Posterior cingulate gyrus (tissue), 11 donors: ENCODE data around the gene KIF16B.

ENCODE experiments used
- DNase-seq, 10 donors: peaks; one replicate each; pipeline versions ENCODE4 v3.0.0 to v3.0.0-alpha.2; 2020 to 2021; ENCODE audit warnings: mixed read lengths in 3 of 10
- intact Hi-C: fragments of 100-400 bp; cut with DNase I; formaldehyde crosslinking; loops from one replicate; pipeline ENCODE4 v1.15.1; 2023

The KIF16B gene, protein sequence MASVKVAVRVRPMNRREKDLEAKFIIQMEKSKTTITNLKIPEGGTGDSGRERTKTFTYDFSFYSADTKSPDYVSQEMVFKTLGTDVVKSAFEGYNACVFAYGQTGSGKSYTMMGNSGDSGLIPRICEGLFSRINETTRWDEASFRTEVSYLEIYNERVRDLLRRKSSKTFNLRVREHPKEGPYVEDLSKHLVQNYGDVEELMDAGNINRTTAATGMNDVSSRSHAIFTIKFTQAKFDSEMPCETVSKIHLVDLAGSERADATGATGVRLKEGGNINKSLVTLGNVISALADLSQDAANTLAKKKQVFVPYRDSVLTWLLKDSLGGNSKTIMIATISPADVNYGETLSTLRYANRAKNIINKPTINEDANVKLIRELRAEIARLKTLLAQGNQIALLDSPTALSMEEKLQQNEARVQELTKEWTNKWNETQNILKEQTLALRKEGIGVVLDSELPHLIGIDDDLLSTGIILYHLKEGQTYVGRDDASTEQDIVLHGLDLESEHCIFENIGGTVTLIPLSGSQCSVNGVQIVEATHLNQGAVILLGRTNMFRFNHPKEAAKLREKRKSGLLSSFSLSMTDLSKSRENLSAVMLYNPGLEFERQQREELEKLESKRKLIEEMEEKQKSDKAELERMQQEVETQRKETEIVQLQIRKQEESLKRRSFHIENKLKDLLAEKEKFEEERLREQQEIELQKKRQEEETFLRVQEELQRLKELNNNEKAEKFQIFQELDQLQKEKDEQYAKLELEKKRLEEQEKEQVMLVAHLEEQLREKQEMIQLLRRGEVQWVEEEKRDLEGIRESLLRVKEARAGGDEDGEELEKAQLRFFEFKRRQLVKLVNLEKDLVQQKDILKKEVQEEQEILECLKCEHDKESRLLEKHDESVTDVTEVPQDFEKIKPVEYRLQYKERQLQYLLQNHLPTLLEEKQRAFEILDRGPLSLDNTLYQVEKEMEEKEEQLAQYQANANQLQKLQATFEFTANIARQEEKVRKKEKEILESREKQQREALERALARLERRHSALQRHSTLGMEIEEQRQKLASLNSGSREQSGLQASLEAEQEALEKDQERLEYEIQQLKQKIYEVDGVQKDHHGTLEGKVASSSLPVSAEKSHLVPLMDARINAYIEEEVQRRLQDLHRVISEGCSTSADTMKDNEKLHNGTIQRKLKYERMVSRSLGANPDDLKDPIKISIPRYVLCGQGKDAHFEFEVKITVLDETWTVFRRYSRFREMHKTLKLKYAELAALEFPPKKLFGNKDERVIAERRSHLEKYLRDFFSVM (N-terminal part only)

GRCh38 chr20:16573001-16573965 is at the start of gene KIF16B:
Gene KIF16B, minus strand, starts transcription at chr20:16573448. Its CDS starts 173 bp downstream, at chr20:16573275.
- peak; percentile 85 to 98 (median 90) for DNase-seq
- intact Hi-C loops, result loop anchor here (2.0 kb wide), 1 partner anchor 156 kb away; no protein-coding TSS in a partner anchor

DNA sequence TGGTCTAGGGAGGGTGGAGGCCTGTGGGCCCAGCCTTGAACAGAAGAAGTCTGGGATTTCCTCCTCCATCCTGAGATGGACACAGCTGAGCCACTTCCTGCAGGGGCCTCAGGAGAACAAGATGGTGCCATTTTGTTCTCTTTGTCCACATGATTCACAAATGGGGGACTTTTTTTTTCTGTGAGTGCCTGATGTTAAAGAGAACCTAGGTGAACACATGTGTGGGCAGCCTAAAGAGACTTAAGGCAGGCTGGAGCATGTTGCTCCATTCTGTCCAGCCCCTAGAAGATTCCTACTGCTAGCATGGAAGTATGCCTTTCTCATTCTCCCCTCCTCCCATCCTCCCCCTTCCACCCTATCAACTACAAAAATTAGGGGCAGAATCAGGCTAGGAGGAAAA is 49.3 kb upstream of the KIF16B start:
- no peak for DNase-seq
- intact Hi-C loops, result no loop called here

GRCh38 chr20:16621435-16622141 is 48.3 kb upstream of the KIF16B start:
- intact Hi-C loops, result no loop called here

DNA sequence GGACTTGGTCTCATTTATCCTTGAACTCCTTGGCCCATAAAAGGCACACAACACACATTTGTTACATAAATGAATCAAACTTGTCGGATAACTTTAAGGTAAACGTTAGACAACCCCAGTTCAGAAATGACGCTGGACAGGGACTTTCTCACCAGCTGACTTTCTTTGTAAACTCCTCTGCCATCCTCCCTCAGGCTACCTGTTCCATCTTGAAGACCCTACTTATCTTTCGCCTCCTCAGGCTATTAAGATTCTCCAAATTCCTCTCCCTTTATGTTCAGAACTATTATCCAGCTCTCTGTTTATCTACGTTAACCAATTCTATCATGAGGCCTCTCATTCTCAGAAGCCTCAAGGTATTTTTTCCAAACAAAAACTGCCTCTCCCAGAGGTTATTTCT is 47.7 kb upstream of the KIF16B start:
- intact Hi-C loops, result no loop called here
- no peak for DNase-seq

More at GRCh38 chr20:16621435-16622141, 48.3 kb upstream of the KIF16B start:
- no peak for DNase-seq

DNA sequence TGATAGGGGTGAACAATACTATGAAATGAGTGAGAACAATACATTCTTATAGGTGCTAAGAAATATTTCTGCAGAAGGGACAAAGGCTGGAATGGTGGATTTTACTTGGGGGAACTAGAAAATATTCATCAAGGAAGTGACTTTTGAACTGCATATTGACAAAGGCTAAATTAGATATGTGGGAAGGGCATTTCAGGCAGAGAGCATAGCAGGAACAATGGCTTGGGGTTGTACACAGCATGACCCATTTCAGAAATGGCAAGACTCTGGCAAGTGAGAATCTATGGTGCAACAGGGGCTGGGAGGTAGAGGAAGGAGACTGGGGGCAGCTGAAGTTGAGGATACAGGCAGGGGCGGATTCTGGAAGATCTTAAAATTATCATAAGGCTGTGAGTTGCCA is 46.7 kb upstream of the KIF16B start:
- intact Hi-C loops, result no loop called here
- no peak for DNase-seq

DNA sequence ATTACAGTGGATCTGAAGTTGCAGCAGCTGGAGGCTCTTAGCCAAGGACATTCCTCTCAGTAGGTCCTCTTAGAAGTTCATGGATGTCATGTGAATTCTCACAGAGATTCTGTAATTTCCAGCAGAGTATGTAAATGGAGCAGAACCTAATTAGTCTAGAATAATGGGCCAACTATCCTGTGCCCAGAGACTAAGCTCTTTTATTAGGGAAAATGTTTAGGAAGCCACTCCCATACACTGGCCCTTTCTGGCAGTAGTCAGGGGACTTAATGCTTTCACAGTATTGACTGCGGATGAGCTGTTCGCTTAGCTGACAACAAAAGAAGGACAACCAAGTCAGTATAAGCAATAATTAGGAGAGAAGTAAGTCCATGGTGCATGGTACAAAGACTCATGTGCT is 43.8 kb upstream of the KIF16B start:
- intact Hi-C loops, result no loop called here
- DNase-seq, result no peak

- intact Hi-C loops, result no loop called here
- no peak for DNase-seq
Measured at GRCh38 chr20:16616317-16616716, 43.1 kb upstream of the KIF16B start.

DNA sequence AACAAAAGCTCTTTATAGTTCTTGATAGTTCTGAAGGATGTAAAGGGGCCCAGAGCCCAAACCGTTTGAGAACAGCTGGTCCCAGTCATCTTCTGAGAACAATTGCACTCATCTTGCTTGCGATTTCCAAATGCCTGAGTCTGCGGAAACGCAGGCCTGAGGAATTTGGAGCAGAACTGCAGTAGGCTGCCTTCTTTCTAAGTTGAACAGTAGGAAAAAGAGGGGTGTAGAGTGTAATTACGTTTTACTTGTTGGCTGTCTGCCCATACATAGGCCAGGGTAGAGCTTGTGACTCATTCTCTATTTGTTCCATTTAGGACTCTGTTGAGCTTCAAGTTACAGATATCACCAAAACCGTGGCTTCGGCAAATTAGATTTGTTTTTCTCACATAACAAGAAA is 42.0 kb upstream of the KIF16B start:
- intact Hi-C loops, result no loop called here
- peak in 5 of 10 donors; percentile 16 to 87 (median 17) for DNase-seq

- DNase-seq, result no peak
- intact Hi-C loops, result no loop called here
Measured at GRCh38 chr20:16613954-16614353, 40.7 kb upstream of the KIF16B start.

GRCh38 chr20:16612706-16613105 is 39.5 kb upstream of the KIF16B start:
- intact Hi-C loops, result no loop called here
- DNase-seq, result no peak

GRCh38 chr20:16611817-16612216 is 38.6 kb upstream of the KIF16B start:
- intact Hi-C loops, result no loop called here
- no peak for DNase-seq

GRCh38 chr20:16609066-16609465 is 35.8 kb upstream of the KIF16B start:
- DNase-seq, result no peak
- intact Hi-C loops, result no loop called here

DNA sequence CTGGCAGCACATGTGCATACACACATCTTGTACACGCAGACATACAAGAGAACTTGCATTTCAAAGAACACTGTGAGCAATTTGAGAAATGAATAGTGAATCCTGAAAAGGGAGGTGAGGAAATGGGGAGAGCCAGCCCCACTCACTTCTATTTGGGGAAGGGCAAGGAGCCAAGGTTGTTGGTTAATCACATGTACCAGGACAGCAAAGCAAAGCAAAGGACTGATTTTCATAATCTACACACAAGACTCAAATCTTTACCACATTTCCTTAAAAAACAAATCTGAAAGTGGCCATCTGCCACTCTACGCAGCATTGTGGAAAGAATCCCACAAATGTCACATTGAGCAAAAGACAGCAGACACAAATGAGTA is 35.0 kb upstream of the KIF16B start:
- no peak for DNase-seq
- intact Hi-C loops, result no loop called here

GRCh38 chr20:16607364-16608276 is 34.4 kb upstream of the KIF16B start:
- DNase-seq, result no peak
- intact Hi-C loops, result no loop called here

DNA sequence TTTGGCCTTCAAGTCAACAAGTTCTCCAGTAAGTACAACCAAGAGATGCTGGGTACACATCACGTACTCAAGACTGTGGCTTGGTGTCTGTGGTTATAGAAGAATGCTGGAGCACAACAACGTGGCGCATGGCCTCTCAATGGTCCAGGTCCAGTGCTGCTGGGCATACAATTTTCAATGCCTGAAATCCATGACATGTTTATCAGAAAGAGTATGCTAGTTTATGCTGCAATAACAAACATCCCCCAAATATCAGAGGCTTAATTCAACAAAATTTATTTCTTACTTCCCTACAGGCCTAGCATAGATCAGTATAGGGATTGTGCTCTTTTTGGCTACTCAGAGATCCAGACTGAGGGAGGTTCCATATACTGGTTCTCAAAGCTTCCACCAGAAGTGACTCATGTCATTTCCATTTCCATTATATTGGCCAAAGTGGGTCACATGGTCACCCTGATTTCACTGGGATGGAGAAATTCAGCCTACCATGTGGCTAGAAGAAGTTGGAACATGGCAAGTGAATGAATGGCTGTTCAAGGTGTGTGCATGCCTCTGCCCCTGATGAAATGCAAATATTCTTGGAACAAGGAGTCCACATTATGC is 33.3 kb upstream of the KIF16B start:
- DNase-seq, result no peak
- intact Hi-C loops, result no loop called here

GRCh38 chr20:16601047-16601446 is 27.8 kb upstream of the KIF16B start:
- DNase-seq, result peak in 8 of 10 donors; percentile 25 to 91 (median 54)
- intact Hi-C loops, result no loop called here

GRCh38 chr20:16599257-16599656 is 26.0 kb upstream of the KIF16B start:
- no peak for DNase-seq
- intact Hi-C loops, result no loop called here
